ENCODE results near the gene NELFCD.
A peak's percentile ranks its signal among the peaks of the same experiment; 100 is the strongest.

NELFCD gene, protein sequence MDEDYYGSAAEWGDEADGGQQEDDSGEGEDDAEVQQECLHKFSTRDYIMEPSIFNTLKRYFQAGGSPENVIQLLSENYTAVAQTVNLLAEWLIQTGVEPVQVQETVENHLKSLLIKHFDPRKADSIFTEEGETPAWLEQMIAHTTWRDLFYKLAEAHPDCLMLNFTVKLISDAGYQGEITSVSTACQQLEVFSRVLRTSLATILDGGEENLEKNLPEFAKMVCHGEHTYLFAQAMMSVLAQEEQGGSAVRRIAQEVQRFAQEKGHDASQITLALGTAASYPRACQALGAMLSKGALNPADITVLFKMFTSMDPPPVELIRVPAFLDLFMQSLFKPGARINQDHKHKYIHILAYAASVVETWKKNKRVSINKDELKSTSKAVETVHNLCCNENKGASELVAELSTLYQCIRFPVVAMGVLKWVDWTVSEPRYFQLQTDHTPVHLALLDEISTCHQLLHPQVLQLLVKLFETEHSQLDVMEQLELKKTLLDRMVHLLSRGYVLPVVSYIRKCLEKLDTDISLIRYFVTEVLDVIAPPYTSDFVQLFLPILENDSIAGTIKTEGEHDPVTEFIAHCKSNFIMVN

GRCh38 chr20:58980711-58981627 lies at the start of gene NELFCD:
TSS of gene NELFCD (plus strand) at chr20:58981256. CDS start at chr20:58981310, 54 bp downstream.
- peaks cover 48% of the 10 kb centered on the region for H3K79me2 ChIP-seq (ENCODE audit: insufficient read depth, low read length)
- peaks cover 35% of the 10 kb centered on the region for H3K4me1 ChIP-seq (ENCODE audit: insufficient read depth, low read length)
- peaks cover 4% of the 10 kb centered on the region for H3K27me3 ChIP-seq (ENCODE audit: insufficient read depth, low read length, poor library complexity)
- no peak for TF ChIP-seq EZH2 (IDR thresholded peaks at IDR 0.05; ENCODE audit: borderline replicate concordance, low read depth, low read length, severe bottlenecking)
- TF ChIP-seq, protein P1, sequence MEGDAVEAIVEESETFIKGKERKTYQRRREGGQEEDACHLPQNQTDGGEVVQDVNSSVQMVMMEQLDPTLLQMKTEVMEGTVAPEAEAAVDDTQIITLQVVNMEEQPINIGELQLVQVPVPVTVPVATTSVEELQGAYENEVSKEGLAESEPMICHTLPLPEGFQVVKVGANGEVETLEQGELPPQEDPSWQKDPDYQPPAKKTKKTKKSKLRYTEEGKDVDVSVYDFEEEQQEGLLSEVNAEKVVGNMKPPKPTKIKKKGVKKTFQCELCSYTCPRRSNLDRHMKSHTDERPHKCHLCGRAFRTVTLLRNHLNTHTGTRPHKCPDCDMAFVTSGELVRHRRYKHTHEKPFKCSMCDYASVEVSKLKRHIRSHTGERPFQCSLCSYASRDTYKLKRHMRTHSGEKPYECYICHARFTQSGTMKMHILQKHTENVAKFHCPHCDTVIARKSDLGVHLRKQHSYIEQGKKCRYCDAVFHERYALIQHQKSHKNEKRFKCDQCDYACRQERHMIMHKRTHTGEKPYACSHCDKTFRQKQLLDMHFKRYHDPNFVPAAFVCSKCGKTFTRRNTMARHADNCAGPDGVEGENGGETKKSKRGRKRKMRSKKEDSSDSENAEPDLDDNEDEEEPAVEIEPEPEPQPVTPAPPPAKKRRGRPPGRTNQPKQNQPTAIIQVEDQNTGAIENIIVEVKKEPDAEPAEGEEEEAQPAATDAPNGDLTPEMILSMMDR (IDR thresholded peaks at IDR 0.05; ENCODE audit: borderline replicate concordance, extremely low read depth, low read length, poor library complexity, severe bottlenecking) = no peak
- DNase-seq = peak; percentile 93
- H3K9ac ChIP-seq (ENCODE audit: low read depth, low read length) = peak within 1 kb of the TSS; percentile 79
- peak; percentile 83 for ATAC-seq (ENCODE audit: insufficient read depth, low read depth)
- peak within 1 kb of the TSS; percentile 98 for H2AFZ ChIP-seq (ENCODE audit: low read depth, low read length)
- peaks cover 28% of the 10 kb centered on the region for H4K20me1 ChIP-seq (ENCODE audit: insufficient read depth, low read length)
- peaks cover 19% of the 10 kb centered on the region for H3K36me3 ChIP-seq (ENCODE audit: insufficient read depth, low read length)
- peak within 1 kb of the TSS; percentile 81 for H3K27ac ChIP-seq (ENCODE audit: low read length)
- H3K4me2 ChIP-seq (ENCODE audit: insufficient read depth, low read length) = peak within 1 kb of the TSS; percentile 77
- peaks cover 5% of the 10 kb centered on the region for H3K9me3 ChIP-seq (ENCODE audit: insufficient read depth, low read length, severe bottlenecking)
- H3K4me3 ChIP-seq (ENCODE audit: low read depth in 1 of 2, low read length in 2 of 2) = peak within 1 kb of the TSS; percentile 93 to 98

DNA sequence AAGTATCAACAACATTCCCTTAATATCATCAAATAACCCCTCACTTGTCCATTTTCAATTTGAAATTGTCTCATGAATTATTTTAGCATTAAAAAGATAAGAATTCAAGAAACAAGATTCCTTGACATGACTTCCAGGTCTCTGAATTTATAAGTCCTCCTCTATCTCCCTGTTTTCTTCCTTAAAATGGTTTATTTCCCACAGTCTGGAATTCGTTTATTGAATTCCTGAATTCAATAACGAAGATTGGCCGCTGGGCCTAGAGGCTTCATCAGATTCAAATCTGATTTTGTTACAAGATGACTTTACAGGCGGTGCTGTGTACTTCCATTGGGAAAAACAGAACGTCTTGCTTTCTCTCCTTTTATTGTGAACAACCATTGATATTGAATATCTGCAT lies 48.9 kb upstream of the NELFCD start:
- no peak for TF ChIP-seq EZH2 (IDR thresholded peaks at IDR 0.05; ENCODE audit: borderline replicate concordance, low read depth, low read length, severe bottlenecking)
- H3K79me2 ChIP-seq (ENCODE audit: insufficient read depth, low read length) = no peaks in the 10 kb centered on the region

GRCh38 chr20:58938078-58938477 lies 43.0 kb upstream of the NELFCD start:
- Histone ChIP-seq H3K4me2 (ENCODE audit: insufficient read depth, low read length) (no peak overlapping the region), H3K27ac (ENCODE audit: low read length) (no peak overlapping the region), H3K79me2 (ENCODE audit: insufficient read depth, low read length) (no peaks in the 10 kb centered on the region), H2AFZ (ENCODE audit: low read depth, low read length) (no peak overlapping the region), H4K20me1 (ENCODE audit: insufficient read depth, low read length) (no peaks in the 10 kb centered on the region), H3K9me3 (ENCODE audit: insufficient read depth, low read length, severe bottlenecking) (no peaks in the 10 kb centered on the region), H3K4me1 (ENCODE audit: insufficient read depth, low read length) (no peaks in the 10 kb centered on the region), H3K9ac (ENCODE audit: low read depth, low read length) (no peak overlapping the region), H3K4me3 (ENCODE audit: low read depth in 1 of 2, low read length in 2 of 2) (no peak overlapping the region), H3K36me3 (ENCODE audit: insufficient read depth, low read length) (no peaks in the 10 kb centered on the region), H3K27me3 (ENCODE audit: insufficient read depth, low read length, poor library complexity) (peaks cover 21% of the 10 kb centered on the region)
- no peak for DNase-seq
- ATAC-seq (ENCODE audit: insufficient read depth, low read depth) = no peak
- TF ChIP-seq EZH2 (IDR thresholded peaks at IDR 0.05; ENCODE audit: borderline replicate concordance, low read depth, low read length, severe bottlenecking) = no peak
- TF ChIP-seq, protein P1 (IDR thresholded peaks at IDR 0.05; ENCODE audit: borderline replicate concordance, extremely low read depth, low read length, poor library complexity, severe bottlenecking) = no peak

More for the DNA sequence above, 48.9 kb upstream of the NELFCD start:
- Histone ChIP-seq H3K4me2 (ENCODE audit: insufficient read depth, low read length) (no peak overlapping the region), H3K27ac (ENCODE audit: low read length) (no peak overlapping the region), H3K36me3 (ENCODE audit: insufficient read depth, low read length) (no peaks in the 10 kb centered on the region), H3K4me1 (ENCODE audit: insufficient read depth, low read length) (no peaks in the 10 kb centered on the region), H4K20me1 (ENCODE audit: insufficient read depth, low read length) (no peaks in the 10 kb centered on the region), H3K27me3 (ENCODE audit: insufficient read depth, low read length, poor library complexity) (peaks cover 9% of the 10 kb centered on the region), H3K9ac (ENCODE audit: low read depth, low read length) (no peak overlapping the region), H3K9me3 (ENCODE audit: insufficient read depth, low read length, severe bottlenecking) (no peaks in the 10 kb centered on the region), H2AFZ (ENCODE audit: low read depth, low read length) (no peak overlapping the region), H3K4me3 (ENCODE audit: low read depth in 1 of 2, low read length in 2 of 2) (no peak overlapping the region)
- DNase-seq (no peak), ATAC-seq (ENCODE audit: insufficient read depth, low read depth) (no peak)
